Nephron (organoid): ENCODE measurements around the gene CTAGE15.
"Not testable (repeated sequence)": the region's sequence is repeated elsewhere in the genome, so short reads cannot be mapped to it uniquely, and the experiment has no call there.

Source experiments
- H3K27ac Mint-ChIP-seq, 3 experiments: 2 replicates each; pipeline ENCODE4 v1.8.0; 2020; ENCODE audit warnings: mixed read lengths in 3 of 3, mild to moderate bottlenecking in 2 of 3, moderate library complexity in 1 of 3
- H3K27me3 Mint-ChIP-seq: 2 replicates; pipeline ENCODE4 v1.8.0; 2021; ENCODE audit warnings: low read depth, mild to moderate bottlenecking, moderate library complexity, mixed read lengths
- H3K36me3 Mint-ChIP-seq: 2 replicates; pipeline ENCODE4 v1.8.0; 2020; ENCODE audit warnings: low read depth, mixed read lengths
- H3K4me1 Mint-ChIP-seq: 2 replicates; pipeline ENCODE4 v1.8.0; 2020; ENCODE audit warnings: mixed read lengths
- H3K4me3 Mint-ChIP-seq, 3 experiments: 2 replicates each; pipeline ENCODE4 v1.8.0; 2020; ENCODE audit warnings: mild to moderate bottlenecking in 3 of 3, mixed read lengths in 3 of 3, moderate library complexity in 2 of 3
- H3K9me3 Mint-ChIP-seq: 2 replicates; pipeline ENCODE4 v1.8.0; 2020; ENCODE audit warnings: mixed read lengths

The CTAGE15 gene

DNA sequence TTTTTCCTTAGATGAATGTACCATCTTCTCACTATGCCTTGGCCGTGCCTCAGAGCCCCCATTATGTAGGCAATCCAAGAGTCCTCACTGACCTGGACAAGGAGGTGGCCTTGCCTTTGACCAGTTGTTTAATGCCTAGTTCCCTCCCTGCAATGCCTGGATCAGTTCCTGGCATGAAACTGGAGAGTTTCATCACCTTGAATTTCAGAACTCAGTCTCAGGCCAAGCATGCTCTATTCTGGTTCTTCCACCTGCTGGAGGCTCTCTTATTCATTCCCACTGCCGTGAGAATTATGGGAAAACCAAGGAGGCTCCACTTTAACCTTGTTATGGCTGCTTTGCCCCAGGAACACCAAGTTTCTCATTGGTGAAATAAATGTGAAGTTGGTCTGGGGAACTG, 31.9 kb downstream of the CTAGE15 start:
- not testable (repeated sequence) for H3K27ac Mint-ChIP-seq, H3K4me3 Mint-ChIP-seq, H3K36me3 Mint-ChIP-seq, H3K27me3 Mint-ChIP-seq, H3K9me3 Mint-ChIP-seq, H3K4me1 Mint-ChIP-seq

GRCh38 chr7:143606088-143606487, 34.5 kb downstream of the CTAGE15 start:
- not testable (repeated sequence) for H3K9me3 Mint-ChIP-seq, H3K27me3 Mint-ChIP-seq, H3K4me3 Mint-ChIP-seq, H3K27ac Mint-ChIP-seq, H3K36me3 Mint-ChIP-seq, H3K4me1 Mint-ChIP-seq

DNA sequence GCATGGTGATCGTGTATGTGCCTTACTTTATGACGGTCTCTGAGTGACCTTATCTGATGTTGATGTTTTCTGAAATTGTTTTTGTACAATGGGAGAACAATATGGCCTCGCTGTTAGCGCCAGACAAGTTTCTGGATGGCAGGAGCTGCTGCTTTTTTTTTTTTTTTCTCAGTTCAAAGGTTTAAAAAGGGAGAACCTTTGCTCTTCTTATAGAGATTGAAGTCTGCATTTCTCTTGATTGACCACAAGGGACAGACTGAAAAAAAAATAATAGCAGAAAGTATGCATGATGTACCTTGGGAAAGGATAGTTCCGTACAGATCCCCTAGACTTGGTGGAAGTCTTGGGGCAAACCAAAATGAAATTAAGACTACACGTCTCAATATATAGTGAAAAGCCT, 43.9 kb downstream of the CTAGE15 start:
- H3K27ac Mint-ChIP-seq, H3K4me1 Mint-ChIP-seq, H3K4me3 Mint-ChIP-seq, H3K9me3 Mint-ChIP-seq, H3K27me3 Mint-ChIP-seq, H3K36me3 Mint-ChIP-seq: not testable (repeated sequence)

DNA sequence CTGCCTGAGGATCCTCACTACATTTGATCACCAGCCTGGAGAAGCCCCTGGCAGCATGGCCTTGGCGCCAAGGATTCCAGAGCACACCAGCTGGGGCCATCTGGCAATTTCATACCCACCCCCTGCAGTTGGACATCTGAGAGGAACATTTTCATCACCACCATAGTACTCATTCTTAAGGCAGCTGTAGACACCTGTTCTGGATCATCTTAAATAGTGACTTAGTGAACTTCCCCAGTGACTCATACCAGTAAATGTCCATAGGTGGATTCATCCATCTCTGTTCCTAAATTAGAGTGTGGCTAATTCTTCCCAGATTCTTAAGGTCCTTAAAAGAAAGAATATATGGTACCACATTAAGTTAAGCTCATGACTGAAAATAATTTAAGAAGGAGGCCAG, 45.6 kb downstream of the CTAGE15 start:
- not testable (repeated sequence) for H3K4me3 Mint-ChIP-seq, H3K9me3 Mint-ChIP-seq, H3K27ac Mint-ChIP-seq, H3K36me3 Mint-ChIP-seq, H3K27me3 Mint-ChIP-seq, H3K4me1 Mint-ChIP-seq

DNA sequence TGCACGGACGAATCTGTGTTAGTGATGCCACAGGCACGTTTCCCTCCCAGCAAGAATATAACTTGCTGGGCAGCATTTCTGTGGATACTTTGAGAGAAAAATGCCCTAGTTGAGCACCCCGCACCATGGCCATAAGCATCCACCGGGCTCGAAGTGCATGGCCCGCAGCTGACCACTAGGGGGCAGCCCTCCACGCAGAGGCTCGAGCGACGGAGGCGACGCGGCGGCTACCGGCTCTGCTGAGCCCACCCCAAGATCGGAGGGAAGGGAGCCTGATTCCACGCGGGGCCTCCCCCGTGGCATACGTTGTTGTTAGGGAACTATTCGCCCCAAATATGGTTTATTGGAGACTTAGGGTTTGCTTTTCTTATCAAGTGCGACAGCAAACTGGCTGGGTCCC, 48.5 kb downstream of the CTAGE15 start:
- H3K27ac Mint-ChIP-seq, H3K4me1 Mint-ChIP-seq, H3K4me3 Mint-ChIP-seq, H3K9me3 Mint-ChIP-seq, H3K36me3 Mint-ChIP-seq, H3K27me3 Mint-ChIP-seq: not testable (repeated sequence)

DNA sequence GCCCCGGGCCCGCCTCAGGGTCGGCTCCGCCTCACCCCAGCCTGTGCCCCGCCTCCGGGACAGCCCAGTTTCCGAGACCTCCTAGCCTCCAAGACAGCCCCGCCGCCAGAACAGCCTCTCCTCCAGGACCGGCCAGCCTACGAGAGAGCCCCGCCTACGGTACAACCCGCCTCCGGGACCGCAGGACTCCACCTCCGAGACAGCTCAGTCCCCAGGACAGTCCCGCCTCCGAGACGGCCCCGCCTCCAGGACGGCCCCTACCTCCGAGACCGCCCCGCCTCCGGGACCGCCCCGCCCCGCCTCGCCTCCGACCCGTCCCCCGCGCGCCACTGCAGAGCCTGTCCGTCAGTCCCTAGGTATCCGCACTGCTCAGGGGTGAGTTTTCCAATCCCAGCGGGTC, 49.0 kb downstream of the CTAGE15 start, which contains the start of gene TCAF2:
TSS of gene TCAF2 (plus strand) at position 329 of the 400 bp plus-strand sequence.
- H3K36me3 Mint-ChIP-seq, H3K9me3 Mint-ChIP-seq, H3K4me3 Mint-ChIP-seq, H3K27me3 Mint-ChIP-seq, H3K27ac Mint-ChIP-seq, H3K4me1 Mint-ChIP-seq: not testable (repeated sequence)

- H3K27me3 Mint-ChIP-seq, H3K27ac Mint-ChIP-seq, H3K36me3 Mint-ChIP-seq, H3K9me3 Mint-ChIP-seq, H3K4me3 Mint-ChIP-seq, H3K4me1 Mint-ChIP-seq: not testable (repeated sequence)
Observed at GRCh38 chr7:143621175-143621574, 49.6 kb downstream of the CTAGE15 start.

GRCh38 chr7:143622130-143622529, 50.5 kb downstream of the CTAGE15 start:
- not testable (repeated sequence) for H3K9me3 Mint-ChIP-seq, H3K4me1 Mint-ChIP-seq, H3K4me3 Mint-ChIP-seq, H3K27me3 Mint-ChIP-seq, H3K27ac Mint-ChIP-seq, H3K36me3 Mint-ChIP-seq
